ENCODE results near the gene CLIP1.
A peak's percentile ranks its signal among the peaks of the same experiment; 100 is the strongest.

- no peak for TF ChIP-seq CTCF (IDR thresholded peaks at IDR 0.05)
- peak in 1 of 2 donors; percentile 10 for TF ChIP-seq POLR2AphosphoS5 (IDR thresholded peaks at IDR 0.05; ENCODE audit: insufficient read depth in 1 of 2, low read depth in 1 of 2)
Observed at GRCh38 chr12:122327494-122328385, 94.7 kb downstream of the CLIP1 start.

All from vagina (tissue), 2 donors.